ENCODE measurements around the gene CT55.
"Not testable (repeated sequence)": the region's sequence is repeated elsewhere in the genome, so short reads cannot be mapped to it uniquely, and the experiment has no call there.

The CT55 gene, protein sequence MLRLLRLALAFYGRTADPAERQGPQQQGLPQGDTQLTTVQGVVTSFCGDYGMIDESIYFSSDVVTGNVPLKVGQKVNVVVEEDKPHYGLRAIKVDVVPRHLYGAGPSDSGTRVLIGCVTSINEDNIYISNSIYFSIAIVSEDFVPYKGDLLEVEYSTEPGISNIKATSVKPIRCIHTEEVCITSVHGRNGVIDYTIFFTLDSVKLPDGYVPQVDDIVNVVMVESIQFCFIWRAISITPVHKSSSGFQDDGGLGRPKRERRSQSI

DNA sequence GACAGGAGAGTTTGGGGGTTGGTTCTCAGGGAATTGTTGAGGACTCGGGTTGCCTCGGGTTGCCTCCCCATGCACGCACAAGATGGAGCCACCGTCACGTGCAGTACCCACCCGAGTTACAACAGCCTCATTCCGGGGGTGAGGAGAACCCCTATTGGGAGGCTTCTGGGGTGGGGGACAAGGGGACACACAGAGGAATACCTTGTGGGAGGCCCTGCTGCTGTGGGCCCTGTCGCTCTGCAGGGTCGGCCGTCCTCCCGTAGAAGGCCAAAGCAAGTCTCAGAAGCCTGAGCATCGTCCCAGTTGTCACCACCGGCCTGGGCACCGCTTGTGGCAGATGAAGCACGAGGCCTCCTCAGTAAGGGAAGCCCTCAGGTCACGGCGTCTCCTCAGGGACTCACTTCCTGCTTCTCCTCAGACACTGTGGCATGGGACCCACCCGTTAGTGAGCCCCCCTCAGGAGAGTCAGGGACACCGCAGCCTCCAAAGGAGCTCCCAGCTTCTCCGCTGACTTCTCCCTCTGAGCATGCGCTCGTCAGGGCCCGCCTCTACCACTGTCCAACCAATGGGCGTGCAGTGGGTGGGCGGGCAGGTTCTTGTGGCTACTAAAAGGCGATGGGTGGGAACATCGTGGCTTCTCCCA is at the start of gene CT55:
Gene CT55, minus strand, starts transcription at position 522 of the 643 bp plus-strand sequence. Its CDS starts 227 bp downstream, at position 295.
- no peak for DNase-seq

DNA sequence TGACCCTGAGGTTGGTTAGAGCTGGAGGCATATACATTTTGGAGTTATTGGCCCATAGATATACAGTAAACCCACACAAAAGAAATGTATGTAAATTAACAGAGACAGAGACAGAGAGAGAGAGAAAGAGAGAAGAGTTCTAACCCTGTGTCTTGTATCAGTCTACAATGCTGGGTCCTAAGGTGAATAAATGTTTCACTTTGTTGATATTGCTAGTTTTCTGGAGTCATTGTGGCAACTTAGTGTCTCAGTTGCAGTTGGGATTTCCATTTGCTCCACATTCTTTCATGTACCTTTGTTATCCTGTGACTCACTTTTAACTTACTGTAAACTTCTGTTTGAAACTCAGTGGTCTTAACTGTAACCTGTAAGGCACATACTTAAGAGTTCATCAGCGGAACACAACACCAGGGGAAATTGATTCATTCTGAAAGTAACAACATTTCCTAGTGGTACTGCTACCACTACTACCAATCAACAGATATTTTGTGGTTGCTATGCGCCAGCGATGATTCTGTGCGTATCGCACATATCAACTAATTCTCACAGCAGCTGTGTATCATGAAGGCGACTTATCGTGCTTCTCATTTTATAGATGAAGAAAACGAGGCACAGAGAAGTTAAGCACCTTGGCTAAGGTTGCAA is 42.1 kb upstream of the CT55 start:
- DNase-seq: peak in 1 of 2 donors; percentile 2

DNA sequence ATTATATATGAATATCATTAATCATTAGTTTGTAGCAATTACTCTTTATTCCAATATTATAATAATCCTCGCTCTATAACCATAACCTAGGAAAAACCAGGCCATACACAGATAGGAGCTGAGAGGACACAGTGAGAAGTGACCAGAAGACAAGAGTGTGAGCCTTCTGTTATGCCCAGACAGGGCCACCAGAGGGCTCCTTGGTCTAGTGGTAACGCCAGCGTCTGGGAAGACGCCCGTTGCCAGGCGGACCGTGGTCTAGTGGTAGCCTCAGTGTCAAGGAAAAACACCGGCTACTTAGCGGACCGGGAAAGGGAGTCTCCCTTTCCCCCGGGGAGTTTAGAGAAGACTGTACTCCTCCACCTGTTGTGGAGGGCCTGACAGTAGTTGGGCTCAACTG is 35.2 kb upstream of the CT55 start:
- DNase-seq: peak; percentile 34 to 36

DNA sequence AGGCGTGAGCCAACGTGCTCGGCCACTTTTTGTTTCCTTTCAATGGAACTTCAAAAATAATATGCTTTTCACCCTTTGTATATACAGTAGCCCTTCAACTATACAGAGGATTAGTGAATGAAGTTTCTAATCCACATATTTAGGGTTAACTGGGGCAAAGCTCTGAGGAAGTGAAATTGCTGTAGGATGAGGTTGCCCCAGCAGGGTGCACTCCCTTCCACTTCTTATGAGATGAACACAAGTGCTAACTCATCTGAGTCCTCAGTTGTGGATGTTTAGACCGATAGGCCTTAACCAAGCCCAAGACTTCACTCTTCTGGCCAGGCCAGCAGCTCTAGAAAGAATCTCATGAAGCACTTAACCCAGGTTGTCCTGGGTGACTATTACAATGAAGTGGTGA is 29.1 kb upstream of the CT55 start:
- DNase-seq: no peak

DNA sequence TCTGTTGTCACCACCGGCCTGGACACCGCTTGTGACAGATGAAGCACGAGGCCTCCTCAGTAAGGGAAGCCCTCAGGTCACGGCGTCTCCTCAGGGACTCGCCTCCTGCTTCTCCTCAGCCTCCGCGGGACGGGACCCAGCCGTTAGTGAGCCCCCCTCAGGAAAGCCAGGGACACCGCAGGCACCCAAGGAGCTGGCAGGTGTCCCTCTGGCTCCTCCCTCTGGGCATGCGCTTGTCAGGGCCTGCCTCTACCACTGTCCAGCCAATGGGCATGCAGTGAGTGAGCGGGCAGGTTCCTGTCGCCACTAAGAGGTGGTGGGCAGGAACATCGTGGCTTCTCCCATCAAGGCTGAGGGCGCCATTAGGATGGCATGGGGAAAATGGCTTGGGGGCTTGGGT is 23.5 kb upstream of the CT55 start:
- DNase-seq: no peak

DNA sequence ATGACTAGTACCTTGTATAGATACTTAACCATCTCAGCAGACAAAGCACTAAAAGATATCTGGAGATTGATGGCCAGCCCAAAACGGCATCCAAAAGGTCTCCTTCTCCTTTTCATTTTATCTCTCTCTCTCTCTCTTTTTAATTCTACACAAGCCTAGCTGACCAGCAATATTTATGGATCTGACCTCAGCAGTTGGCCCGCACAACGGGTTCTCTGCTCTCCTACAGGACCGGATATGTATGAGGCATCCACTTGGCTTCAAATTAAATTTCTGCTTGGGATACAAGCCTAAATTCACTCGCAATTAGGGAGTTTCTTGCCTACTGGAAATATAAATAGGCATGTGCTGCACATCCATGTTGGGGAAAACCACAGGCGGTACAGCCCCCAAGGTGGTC is 22.5 kb upstream of the CT55 start:
- no peak for DNase-seq

DNA sequence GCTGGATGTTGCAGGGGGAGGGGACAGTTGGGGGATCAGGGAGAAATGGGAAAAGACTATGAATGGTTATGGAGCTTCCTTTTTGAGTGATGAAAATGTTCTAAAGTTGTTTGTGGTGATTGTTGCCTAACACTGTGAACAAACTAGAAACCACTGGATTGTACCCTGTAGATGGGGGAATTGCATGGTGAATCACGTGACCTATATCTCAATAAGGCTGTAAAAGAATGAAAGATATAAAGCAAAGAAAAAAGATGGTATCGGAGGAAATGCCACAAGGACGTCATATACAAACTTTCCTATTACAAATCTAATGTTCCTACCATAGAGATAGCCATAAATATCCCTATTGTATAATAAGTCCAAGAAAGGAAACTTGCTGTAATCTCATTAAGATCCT is 20.6 kb upstream of the CT55 start:
- no peak for DNase-seq

DNA sequence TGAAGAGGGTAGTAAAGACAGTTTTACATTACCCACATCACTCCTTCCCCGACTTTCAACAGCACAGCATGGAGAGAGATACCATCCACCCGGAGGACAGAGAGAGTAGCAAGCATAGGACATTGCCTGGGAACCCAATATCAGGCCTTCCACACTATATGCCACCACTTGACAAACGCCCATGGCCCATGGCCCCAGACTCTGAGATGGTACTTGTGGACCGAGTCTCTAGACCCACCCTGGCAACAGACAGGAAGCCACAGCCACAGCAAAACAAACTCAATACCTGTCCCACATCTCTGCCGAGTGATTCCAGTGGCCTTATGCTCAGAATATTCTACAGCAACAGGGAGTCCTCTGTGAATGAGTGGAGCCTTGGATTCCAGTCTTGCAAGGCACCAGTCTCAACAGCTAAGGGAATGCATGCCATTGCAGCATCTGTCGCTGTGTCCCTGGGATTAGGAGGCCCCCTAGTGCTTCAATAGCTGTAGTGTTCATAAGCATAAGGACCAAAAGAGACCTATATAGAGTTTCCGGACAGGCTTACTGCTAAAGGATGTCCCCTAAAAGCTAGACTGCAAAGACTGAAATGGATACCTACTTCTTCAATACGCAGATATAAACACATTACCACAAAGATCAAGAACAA is 14.7 kb upstream of the CT55 start:
- peak in 1 of 2 donors; percentile 29 for DNase-seq

DNA sequence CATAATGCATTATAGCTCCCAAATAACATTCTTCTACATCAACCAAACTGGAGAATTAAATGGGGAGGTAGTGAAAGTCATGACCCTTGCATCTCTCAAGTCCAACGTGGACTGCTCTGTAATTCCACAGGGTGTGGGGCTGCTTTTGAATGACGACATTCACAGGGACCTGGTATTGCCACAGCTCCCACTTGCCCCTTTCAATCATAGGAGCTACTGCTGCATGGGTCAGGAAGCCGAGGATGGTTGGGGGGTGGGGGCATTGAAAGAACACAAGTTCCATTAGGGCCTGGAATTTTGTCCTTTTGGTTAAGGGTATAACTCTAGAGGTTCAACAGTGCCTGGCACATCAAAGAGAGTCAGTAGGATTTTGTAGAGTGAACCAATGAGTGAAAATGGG is 7.4 kb upstream of the CT55 start:
- DNase-seq: no peak

DNA sequence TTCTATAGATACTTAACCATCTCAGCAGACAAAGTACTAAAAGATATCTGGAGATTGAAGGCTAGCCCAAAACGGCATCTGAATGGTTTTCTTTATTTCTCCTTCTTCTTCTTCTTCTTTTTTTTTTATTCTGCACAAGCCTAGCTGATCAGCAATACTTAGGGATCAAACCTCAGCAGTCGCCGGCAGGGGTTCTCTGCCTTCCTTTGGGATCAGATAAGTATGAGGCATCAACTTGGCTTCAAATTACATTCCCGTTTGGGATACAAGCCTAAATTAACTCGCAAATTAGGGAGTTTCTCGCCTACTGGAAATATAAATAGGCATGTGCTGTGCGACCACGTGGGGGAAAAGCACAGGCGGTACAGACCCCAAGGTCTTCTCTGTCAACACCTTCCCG is 730 bp downstream of the CT55 start:
- no peak for DNase-seq

DNA sequence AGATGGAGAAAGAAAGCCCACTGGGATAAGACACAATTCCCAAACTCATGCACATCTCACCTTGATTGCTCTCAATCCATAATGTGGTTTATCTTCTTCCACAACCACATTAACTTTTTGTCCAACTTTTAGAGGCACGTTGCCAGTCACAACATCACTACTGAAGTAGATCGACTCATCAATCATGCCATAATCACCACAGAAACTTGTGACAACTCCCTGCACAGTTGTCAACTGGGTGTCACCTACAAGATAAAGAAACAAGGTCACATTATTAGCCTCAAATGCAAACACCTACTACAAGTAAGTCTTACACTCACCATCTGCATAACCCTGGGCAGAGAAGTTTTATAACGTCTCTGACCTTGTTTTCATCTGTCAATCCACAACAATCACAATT is 1.7 kb downstream of the CT55 start:
- not testable (repeated sequence) for DNase-seq

DNA sequence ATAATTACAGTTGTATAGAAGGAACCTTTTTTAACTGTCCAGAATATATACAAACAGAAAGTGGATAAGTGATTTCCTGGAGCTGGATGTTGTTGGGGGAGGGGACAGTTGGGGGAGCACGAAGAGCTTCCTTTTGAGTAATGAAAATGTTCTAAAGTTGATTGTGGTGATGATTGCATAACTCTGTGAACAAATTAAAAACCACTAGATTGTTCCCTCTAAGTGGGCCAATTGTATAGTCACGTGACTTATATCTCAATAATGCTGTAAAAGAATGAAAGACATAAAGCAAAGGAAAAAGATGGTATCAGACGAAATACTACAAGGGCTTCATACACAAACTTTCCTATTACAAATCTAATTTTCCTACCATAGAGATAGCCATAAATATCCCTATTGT is 2.7 kb downstream of the CT55 start:
- no peak for DNase-seq

DNA sequence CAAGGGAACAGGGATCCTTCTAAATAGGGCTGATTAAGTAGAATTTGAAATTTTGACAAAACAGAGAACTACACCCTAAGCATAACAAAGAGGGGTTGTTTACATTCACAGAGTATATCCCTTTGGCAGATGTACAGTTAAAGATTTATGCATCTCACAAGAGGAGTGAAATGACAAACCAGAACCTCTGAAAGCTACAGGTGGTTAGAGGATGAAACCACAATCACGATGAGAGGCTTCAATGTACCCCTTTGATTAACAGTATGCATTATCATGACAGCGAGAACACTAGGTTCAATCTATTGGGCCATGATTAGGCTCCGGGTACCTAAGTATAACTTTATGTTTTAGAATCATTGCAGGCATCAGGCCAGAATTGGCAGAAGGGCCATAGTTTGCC is 16.5 kb downstream of the CT55 start:
- not testable (repeated sequence) for DNase-seq

DNA sequence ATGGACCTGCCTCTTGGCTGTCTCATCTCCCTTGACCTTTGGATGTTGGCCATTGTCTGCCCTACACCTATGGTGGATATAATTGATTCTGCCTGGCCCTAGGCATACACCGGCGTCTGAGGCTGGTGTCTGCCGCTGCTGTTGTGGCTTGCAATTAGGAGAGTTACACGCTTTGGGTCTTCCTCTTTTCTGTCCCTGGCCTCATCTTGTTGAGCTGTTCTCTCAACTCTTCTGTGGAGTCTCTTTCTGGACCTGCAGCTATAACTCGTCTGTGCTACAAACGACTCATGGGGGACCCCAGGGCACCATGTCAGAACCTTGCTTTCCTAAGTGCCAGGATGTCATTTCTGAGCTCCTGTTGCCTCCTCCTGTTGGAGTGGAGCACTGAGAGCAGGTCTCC is 45.1 kb downstream of the CT55 start:
- not testable (repeated sequence) for DNase-seq

DNA sequence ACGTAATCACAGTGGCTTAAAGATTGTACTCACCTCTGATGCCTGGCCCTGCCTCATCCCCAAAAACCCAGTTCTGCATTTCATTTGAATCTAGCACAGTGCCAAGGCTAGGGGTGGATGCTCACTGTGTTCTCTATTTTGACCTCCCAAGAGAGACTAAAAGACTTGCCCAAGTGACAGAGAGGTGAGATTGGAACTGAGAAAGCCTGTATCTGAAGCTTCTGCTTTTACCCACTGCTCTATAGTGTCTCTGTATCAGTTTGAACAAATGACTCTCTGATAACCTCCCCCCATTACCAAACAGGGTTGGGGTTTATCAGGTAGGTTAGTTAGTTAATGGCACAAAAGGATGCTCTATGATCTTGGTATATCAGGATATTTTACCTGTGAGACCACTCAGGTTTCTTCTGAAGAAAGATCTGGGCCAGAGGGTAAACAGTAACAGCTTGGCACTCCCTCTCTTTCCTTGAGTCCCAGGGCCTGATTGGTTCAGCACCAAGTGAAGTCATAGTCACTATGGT is 51.1 kb downstream of the CT55 start, which contains the start of gene ETDB:
Gene ETDB, minus strand, starts transcription at position 471 of the 521 bp plus-strand sequence. CDS start 1,265 bp downstream, outside the sequence.
- not testable (repeated sequence) for DNase-seq

DNA sequence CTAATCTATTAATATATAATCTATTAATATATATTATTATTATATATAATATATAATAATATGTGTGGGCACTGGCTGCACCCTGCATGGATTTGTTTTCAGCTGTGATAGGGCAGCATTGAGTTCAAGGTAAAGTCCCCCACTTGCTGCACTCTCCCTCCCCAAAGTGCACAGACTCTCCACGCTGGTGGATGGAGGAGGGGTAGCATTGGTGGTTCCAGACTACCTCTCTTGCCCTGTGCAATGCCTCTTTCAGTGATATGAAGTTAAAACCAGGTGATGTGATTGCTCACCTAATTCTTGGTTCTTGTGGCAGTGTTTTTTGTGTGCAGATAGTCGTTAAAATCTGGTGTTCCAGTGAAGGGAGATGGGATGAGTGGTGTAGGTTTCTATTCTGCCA is 55.1 kb downstream of the CT55 start:
- not testable (repeated sequence) for DNase-seq

DNA sequence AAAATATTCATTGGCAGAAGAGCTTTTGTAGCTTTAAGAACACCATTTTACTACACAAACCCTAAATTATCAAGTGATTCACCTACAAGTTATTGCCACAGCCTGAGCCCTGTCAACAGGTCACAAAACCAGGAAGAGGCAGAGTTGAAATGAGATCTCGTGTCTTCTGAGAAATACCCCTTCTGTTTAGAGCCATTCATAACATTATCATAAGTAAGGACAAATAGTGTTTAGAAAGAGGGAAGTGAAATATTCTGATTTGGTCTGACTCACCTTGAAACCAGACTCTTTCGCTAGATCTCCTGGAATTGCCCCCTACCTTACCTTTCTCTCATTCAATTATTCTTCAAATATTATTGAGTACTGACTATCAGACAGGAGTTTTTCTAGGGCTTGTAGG is 56.8 kb downstream of the CT55 start:
- DNase-seq: no peak

DNA sequence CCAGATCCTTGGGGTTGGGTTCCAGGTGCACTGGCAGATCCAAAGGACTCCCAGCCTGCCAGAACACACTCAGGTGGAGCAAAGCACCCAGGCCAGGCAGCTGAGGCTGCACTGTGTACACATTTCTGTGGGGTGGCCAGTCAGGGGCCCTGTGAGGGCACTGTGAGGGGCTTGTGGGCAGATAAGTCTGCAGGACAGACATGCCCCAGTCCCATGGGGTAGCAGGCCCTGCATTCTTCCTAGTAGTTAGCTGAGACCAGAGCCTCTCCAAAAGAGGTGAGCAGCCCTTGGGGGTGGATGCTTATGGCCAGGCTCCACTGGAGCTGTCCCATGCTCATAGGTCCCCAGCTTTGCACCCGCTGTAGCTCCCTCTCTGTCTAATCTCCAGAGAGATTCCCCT is 58.5 kb downstream of the CT55 start:
- DNase-seq: no peak

DNA sequence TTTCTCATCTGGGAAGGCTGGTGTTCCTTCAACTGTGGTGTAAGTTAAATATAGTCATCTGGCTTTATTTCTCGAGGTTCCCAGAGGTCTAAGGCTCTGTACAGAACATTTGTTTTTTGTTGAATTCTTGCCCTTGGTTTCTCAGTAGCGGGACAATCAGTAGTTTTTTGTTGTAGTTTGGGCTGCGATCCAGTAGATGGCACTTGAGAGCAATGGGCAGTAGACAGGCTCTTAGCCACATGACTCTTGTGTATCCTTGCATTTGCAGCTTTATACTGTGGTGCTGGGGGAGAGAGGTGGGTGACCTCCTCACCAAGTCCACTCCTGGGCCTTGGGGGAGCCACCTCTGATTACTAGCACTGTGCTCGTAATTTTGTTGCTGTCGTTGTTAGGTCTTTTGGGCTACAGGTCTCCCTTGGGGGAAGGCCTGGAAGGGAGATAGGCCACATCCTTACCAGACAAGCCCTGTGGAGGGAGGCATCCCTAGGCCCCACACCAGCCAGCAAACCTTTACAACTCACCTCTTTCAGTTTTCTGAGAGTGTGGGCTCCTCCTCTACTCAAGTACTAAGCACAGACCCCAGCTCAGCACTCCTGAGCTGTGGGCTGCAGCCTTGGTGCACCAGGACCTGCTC is 59.0 kb downstream of the CT55 start:
- peak; percentile 35 to 47 for DNase-seq

DNA sequence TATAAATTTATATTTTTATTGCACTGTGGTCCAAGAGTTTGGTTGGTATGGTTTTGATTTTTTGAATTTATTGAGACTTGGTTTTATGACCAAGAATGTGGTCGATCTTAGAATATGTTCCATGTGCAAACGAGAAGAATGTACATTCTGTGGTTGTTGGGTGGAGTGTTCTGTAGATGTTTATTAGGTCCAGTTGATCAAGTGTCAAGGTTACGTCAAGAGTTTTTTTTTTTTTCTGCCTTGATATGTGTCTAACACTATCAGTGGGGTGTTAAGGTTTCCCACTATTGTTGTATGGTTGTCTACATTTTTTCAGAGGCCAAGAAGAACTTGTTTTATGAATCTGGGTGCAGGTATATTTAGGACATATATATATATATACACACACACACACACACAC is 61.6 kb downstream of the CT55 start:
- DNase-seq: no peak

Measured in CD4-positive, alpha-beta T cell treated with Interleukin-4 for 1 hour (primary cell).